Lung (tissue), 12 donors: Measurements from ENCODE around the gene ZYX. TPM values are rescaled to one million over a fixed set of nuclear protein-coding genes. Genes with fewer than 3 reads are reported as not detected.
A peak's percentile ranks its signal among the peaks of the same experiment; 100 is the strongest.

ENCODE experiments used
- ATAC-seq: fragments of 200-7000 bp; cut with Tn5 transposase; one replicate; pipeline ENCODE4 v1.9.1; 2020; ENCODE audit warnings: moderate number of reproducible peaks; ENCODE audit not compliant: insufficient read depth, low FRiP score
- DNase-seq, 3 donors: peaks; one replicate each; pipeline ENCODE4 v3.0.0-alpha.2; 2013 to 2017
- H3K27ac ChIP-seq, 2 donors: one replicate each; pipeline ENCODE4 v1.5.1; 2013; ENCODE audit warnings: mild to moderate bottlenecking in 2 of 2, moderate library complexity in 2 of 2, control low read depth in 1 of 2, inconsistent platforms in 1 of 2, low read depth in 1 of 2, low read length in 1 of 2
- H3K27me3 ChIP-seq, 3 donors: one replicate each; pipeline ENCODE4 v1.5.1; 2013; ENCODE audit warnings: low read length in 2 of 3; ENCODE audit not compliant: control insufficient read depth in 3 of 3, insufficient read depth in 3 of 3
- H3K36me3 ChIP-seq, 4 donors: one replicate each; pipeline ENCODE4 v1.5.1; 2013; ENCODE audit warnings: low read length in 4 of 4, mild to moderate bottlenecking in 1 of 4, moderate library complexity in 1 of 4; ENCODE audit not compliant: control insufficient read depth in 4 of 4, insufficient read depth in 4 of 4
- H3K4me1 ChIP-seq, 5 donors: one replicate each; pipeline ENCODE4 v1.5.1; 2013; ENCODE audit warnings: low read length in 5 of 5, mild to moderate bottlenecking in 2 of 5, moderate library complexity in 1 of 5; ENCODE audit not compliant: control insufficient read depth in 5 of 5, insufficient read depth in 5 of 5
- H3K4me3 ChIP-seq: one replicate; pipeline ENCODE4 v1.5.1; 2013; ENCODE audit warnings: mild to moderate bottlenecking, control low read depth, moderate library complexity
- H3K9ac ChIP-seq, 2 donors: one replicate each; pipeline ENCODE4 v1.5.1; 2013; ENCODE audit warnings: low read length in 2 of 2, control low read depth in 1 of 2; ENCODE audit not compliant: insufficient read depth in 1 of 2
- H3K9me3 ChIP-seq, 4 donors: one replicate each; pipeline ENCODE4 v1.5.1; 2013; ENCODE audit warnings: low read length in 3 of 4, mild to moderate bottlenecking in 1 of 4, moderate library complexity in 1 of 4; ENCODE audit not compliant: control insufficient read depth in 4 of 4, insufficient read depth in 3 of 4
- CTCF ChIP-seq: IDR thresholded peaks from 2 replicates; pipeline ENCODE4 v1.5.1; 2012; ENCODE audit warnings: mild to moderate bottlenecking; ENCODE audit errors: control extremely low read depth, extremely low read depth
- WGBS, 2 donors: extraction: QIAGEN DNeasy Blood & Tissue Kit; methylation state at CpG; one replicate each; pipeline ENCODE4 v1.1.7; 2013; 5-methylcytosine and 5-hydroxymethylcytosine counted together
- polyA plus RNA-seq, 2 donors: library from polyadenylated mRNA; stranded (reverse); fragments of 200-250 nt; gene quantifications; one replicate each; pipeline ENCODE4 v1.2.1, GENCODE V29; 2013
- total RNA-seq, 2 donors: library from RNA; depleted of rRNA in 1 of 2; stranded (reverse); fragments of >200 nt in 1 of 2; gene quantifications; one replicate each; pipeline ENCODE4 v1.2.1, GENCODE V29; 2014 to 2021
- donor health status: control.
- donor health status: control.
- donor health status: Bipolar disorder and iron deficiency.
- donor health status: healthy.
- donor health status: DM: yes; HTN: yes; CAD: no.

Gene ZYX
- total and polyA plus RNA-seq, 4 donors, result 98.9 to 310 (median 183) TPM

- no peak for ATAC-seq
- no peak overlapping the region for H3K27ac ChIP-seq
- no peak overlapping the region for H3K9ac ChIP-seq
- no peak overlapping the region for H3K4me3 ChIP-seq
- 45 to 48% methylated on average over 2 of the region's 2 CpGs for whole genome bisulfite sequencing, 2 donors
- TF ChIP-seq CTCF, result no peak
- H3K27me3 ChIP-seq, result peaks cover 0 to 2% (median 0%) of the 10 kb centered on the region in 3 donors
- no peaks in the 10 kb centered on the region for H3K9me3 ChIP-seq
- H3K36me3 ChIP-seq, result no peaks in the 10 kb centered on the region
- no peaks in the 10 kb centered on the region for H3K4me1 ChIP-seq
- no peak for DNase-seq
These were observed 50.0 kb downstream of the ZYX start for GRCh38 chr7:143431109-143431508.

DNA sequence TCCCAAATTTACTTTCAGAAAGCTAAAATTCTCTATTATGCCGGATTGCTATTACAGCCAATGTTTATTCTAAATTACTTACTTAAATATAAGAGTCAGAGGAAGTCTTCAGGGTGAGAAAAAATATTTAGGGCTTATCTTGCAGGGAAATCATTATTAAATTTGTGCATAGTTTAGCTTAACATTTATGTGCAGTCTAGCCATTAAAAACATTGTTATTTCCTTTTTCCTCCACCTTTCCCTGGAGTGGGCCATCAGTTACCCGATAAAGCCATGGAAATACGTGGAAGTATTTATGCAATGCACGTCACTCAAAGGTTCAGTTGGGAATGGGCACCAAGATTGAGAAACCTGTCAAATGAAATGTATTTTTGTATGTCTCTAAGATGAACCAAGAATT is 52.6 kb downstream of the ZYX start:
- no peak for TF ChIP-seq CTCF
- Histone ChIP-seq H3K4me3 (no peak overlapping the region), H3K9me3 (peaks cover 0 to 1% (median 0%) of the 10 kb centered on the region in 4 donors), H3K36me3 (no peaks in the 10 kb centered on the region), H3K27ac (no peak overlapping the region), H3K4me1 (no peaks in the 10 kb centered on the region), H3K27me3 (peaks cover 0 to 2% (median 0%) of the 10 kb centered on the region in 3 donors), H3K9ac (no peak overlapping the region)
- no peak for ATAC-seq
- no peak for DNase-seq
- 70 to 77% methylated on average over 4 of the region's 4 CpGs for WGBS, 2 donors

- no peak for TF ChIP-seq CTCF
- H3K9ac ChIP-seq, result no peak overlapping the region
- H3K4me3 ChIP-seq, result no peak overlapping the region
- DNase-seq (peak; percentile 35 to 61 (median 45)), ATAC-seq (no peak)
- H3K4me1 ChIP-seq, result no peaks in the 10 kb centered on the region
- no peak overlapping the region for H3K27ac ChIP-seq
- peaks cover 0 to 2% (median 0%) of the 10 kb centered on the region in 3 donors for H3K27me3 ChIP-seq
- WGBS, 2 donors, result 77 to 89% methylated on average over 9 of the region's 9 CpGs
- H3K9me3 ChIP-seq, result peaks cover 0 to 1% (median 0%) of the 10 kb centered on the region in 4 donors
- H3K36me3 ChIP-seq, result no peaks in the 10 kb centered on the region
These were observed 53.5 kb downstream of the ZYX start for GRCh38 chr7:143434660-143435059.

DNA sequence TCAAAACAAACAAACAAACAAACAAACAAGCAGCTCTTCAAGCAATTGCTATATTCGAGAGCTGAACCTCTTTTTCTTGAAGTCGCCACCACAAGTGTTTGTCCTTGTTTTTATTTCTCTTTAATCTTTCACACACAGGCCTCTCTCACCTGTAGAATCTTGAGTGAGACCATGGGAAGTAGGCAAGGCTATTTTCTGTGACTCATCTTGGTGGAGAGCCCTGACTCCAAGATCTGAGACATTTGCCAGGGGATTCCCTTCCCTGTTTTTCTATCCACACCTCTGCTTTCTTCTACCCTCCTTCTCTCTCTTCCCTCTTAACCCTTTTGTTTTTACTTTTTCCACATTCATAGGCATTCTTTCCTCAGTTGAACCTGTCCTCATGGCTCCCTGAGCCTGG is 54.1 kb downstream of the ZYX start:
- H3K27me3 ChIP-seq, result peaks cover 0 to 2% (median 0%) of the 10 kb centered on the region in 3 donors
- 78 to 88% methylated on average over 2 of the region's 2 CpGs for WGBS, 2 donors
- H3K4me1 ChIP-seq, result no peaks in the 10 kb centered on the region
- no peak for ATAC-seq
- no peak overlapping the region for H3K27ac ChIP-seq
- no peaks in the 10 kb centered on the region for H3K36me3 ChIP-seq
- DNase-seq, result no peak
- H3K9me3 ChIP-seq, result peaks cover 0 to 1% (median 0%) of the 10 kb centered on the region in 4 donors
- TF ChIP-seq CTCF, result no peak
- H3K4me3 ChIP-seq, result no peak overlapping the region
- no peak overlapping the region for H3K9ac ChIP-seq
